ENCODE data around the gene OR6B3.
A peak's percentile ranks its signal among the peaks of the same experiment; 100 is the strongest.

Gene OR6B3

GRCh38 chr2:240060977-240061591 is 7.8 kb upstream of the OR6B3 start:
- peak; percentile 37 for TF ChIP-seq CTCF (IDR thresholded peaks at IDR 0.05; ENCODE audit: borderline replicate concordance, control extremely low read depth, extremely low read depth, insufficient read depth, missing control alignments)
- in situ Hi-C loops (cut with MboI; ENCODE audit: low sequenced_read_pairs, unreplicated experiment) = no loop called here
- peak; percentile 54 for DNase-seq (ENCODE audit: low spot score)

GRCh38 chr2:240056678-240057077 is 3.4 kb upstream of the OR6B3 start:
- in situ Hi-C loops (cut with MboI; ENCODE audit: low sequenced_read_pairs, unreplicated experiment) = loop anchor here (5.0 kb wide), 1 partner anchor 81 kb away; the partner anchor contains the start of gene COPS9
- DNase-seq (ENCODE audit: low spot score) = no peak
- no peak for TF ChIP-seq CTCF (IDR thresholded peaks at IDR 0.05; ENCODE audit: borderline replicate concordance, control extremely low read depth, extremely low read depth, insufficient read depth, missing control alignments)

GRCh38 chr2:240055177-240055917 is 2.0 kb upstream of the OR6B3 start:
- no peak for TF ChIP-seq CTCF (IDR thresholded peaks at IDR 0.05; ENCODE audit: borderline replicate concordance, control extremely low read depth, extremely low read depth, insufficient read depth, missing control alignments)
- in situ Hi-C loops (cut with MboI; ENCODE audit: low sequenced_read_pairs, unreplicated experiment) = loop anchor here (5.0 kb wide), 1 partner anchor 82 kb away; the partner anchor contains the start of gene COPS9
- no peak for DNase-seq (ENCODE audit: low spot score)

GRCh38 chr2:240052524-240052923 is 797 bp downstream of the OR6B3 start:
- no peak for DNase-seq (ENCODE audit: low spot score)
- in situ Hi-C loops (cut with MboI; ENCODE audit: low sequenced_read_pairs, unreplicated experiment) = no loop called here

GRCh38 chr2:240051697-240052096 is 1.6 kb downstream of the OR6B3 start:
- no peak for DNase-seq (ENCODE audit: low spot score)
- no peak for TF ChIP-seq CTCF (IDR thresholded peaks at IDR 0.05; ENCODE audit: borderline replicate concordance, control extremely low read depth, extremely low read depth, insufficient read depth, missing control alignments)
- in situ Hi-C loops (cut with MboI; ENCODE audit: low sequenced_read_pairs, unreplicated experiment) = no loop called here

More at GRCh38 chr2:240052524-240052923, 797 bp downstream of the OR6B3 start:
- TF ChIP-seq CTCF (IDR thresholded peaks at IDR 0.05; ENCODE audit: borderline replicate concordance, control extremely low read depth, extremely low read depth, insufficient read depth, missing control alignments) = no peak

- no peak for DNase-seq (ENCODE audit: low spot score)
- in situ Hi-C loops (cut with MboI; ENCODE audit: low sequenced_read_pairs, unreplicated experiment) = no loop called here
- no peak for TF ChIP-seq CTCF (IDR thresholded peaks at IDR 0.05; ENCODE audit: borderline replicate concordance, control extremely low read depth, extremely low read depth, insufficient read depth, missing control alignments)
Measured at GRCh38 chr2:240050278-240050677, 3.0 kb downstream of the OR6B3 start.

All from GM13976 (cell line).